IPS-20b (cell line): Measurements from ENCODE around the gene KRTAP4-12.
"Not testable (repeated sequence)": the region's sequence is repeated elsewhere in the genome, so short reads cannot be mapped to it uniquely, and the experiment has no call there.

ENCODE experiments used
- H3K27ac ChIP-seq: one replicate; pipeline ENCODE4 v1.5.1; 2013; ENCODE audit warnings: low read length
- H3K27me3 ChIP-seq: 2 replicates; pipeline ENCODE4 v1.6.1; 2013; ENCODE audit warnings: mild to moderate bottlenecking, low read length, inconsistent platforms; ENCODE audit not compliant: insufficient read depth
- H3K36me3 ChIP-seq: 2 replicates; pipeline ENCODE4 v1.6.1; 2013; ENCODE audit warnings: low read depth, mild to moderate bottlenecking, inconsistent platforms, low read length, moderate library complexity; ENCODE audit not compliant: insufficient read depth
- H3K4me1 ChIP-seq: 2 replicates; pipeline ENCODE4 v1.6.1; 2013; ENCODE audit warnings: mild to moderate bottlenecking, control low read depth, inconsistent platforms, low read length, moderate library complexity; ENCODE audit not compliant: insufficient read depth
- H3K4me3 ChIP-seq: 2 replicates; pipeline ENCODE4 v1.5.1; 2013; ENCODE audit warnings: mild to moderate bottlenecking, low read length, inconsistent platforms
- H3K9ac ChIP-seq: 2 replicates; pipeline ENCODE4 v1.6.1; 2013; ENCODE audit warnings: low read depth, mild to moderate bottlenecking, inconsistent platforms, low read length, moderate library complexity
- H3K9me3 ChIP-seq: 2 replicates; pipeline ENCODE4 v1.6.1; 2013; ENCODE audit warnings: mild to moderate bottlenecking, low read depth, low read length, inconsistent platforms; ENCODE audit not compliant: insufficient read depth

Gene KRTAP4-12

GRCh38 chr17:41104386-41105038 lies 19.5 kb downstream of the KRTAP4-12 start:
- H3K9me3 ChIP-seq, H3K27ac ChIP-seq, H3K36me3 ChIP-seq, H3K9ac ChIP-seq, H3K27me3 ChIP-seq, H3K4me3 ChIP-seq: not testable (repeated sequence)
- peaks cover 24% of the 10 kb centered on the region; the same call in 1 of the 2 replicates for H3K4me1 ChIP-seq

- Histone ChIP-seq H3K4me1 (peaks cover 24% of the 10 kb centered on the region; the same call in 1 of the 2 replicates), H3K36me3 (no peaks in the 10 kb centered on the region), H3K9me3 (no peaks in the 10 kb centered on the region), H3K27me3 (no peaks in the 10 kb centered on the region), H3K4me3 (no peak overlapping the region), H3K27ac (no peak overlapping the region), H3K9ac (no peak overlapping the region)
These were observed 20.1 kb downstream of the KRTAP4-12 start for GRCh38 chr17:41103896-41104295.

GRCh38 chr17:41101586-41102259 lies 22.3 kb downstream of the KRTAP4-12 start, which contains the start of gene KRTAP4-16:
Gene KRTAP4-16, minus strand, starts transcription at chr17:41102209. Its CDS starts 0 bp downstream, at chr17:41102209.
- Histone ChIP-seq H3K9me3 (no peaks in the 10 kb centered on the region), H3K9ac (no peak within 1 kb of the TSS), H3K4me3 (no peak within 1 kb of the TSS), H3K4me1 (peaks cover 7% of the 10 kb centered on the region; the same call in 1 of the 2 replicates), H3K36me3 (no peaks in the 10 kb centered on the region), H3K27ac (no peak within 1 kb of the TSS), H3K27me3 (no peaks in the 10 kb centered on the region)

GRCh38 chr17:41099682-41100480 lies 24.1 kb downstream of the KRTAP4-12 start:
- not testable (repeated sequence) for H3K9me3 ChIP-seq, H3K27ac ChIP-seq, H3K4me1 ChIP-seq, H3K9ac ChIP-seq, H3K4me3 ChIP-seq, H3K36me3 ChIP-seq, H3K27me3 ChIP-seq

- H3K9me3 ChIP-seq: peaks cover 3% of the 10 kb centered on the region; the same call in 1 of the 2 replicates
- H3K27me3 ChIP-seq: no peaks in the 10 kb centered on the region
- H3K4me1 ChIP-seq: no peaks in the 10 kb centered on the region; the same call in 1 of the 2 replicates
- no peak overlapping the region for H3K9ac ChIP-seq
- H3K36me3 ChIP-seq: no peaks in the 10 kb centered on the region
- H3K27ac ChIP-seq: no peak overlapping the region
- no peak overlapping the region for H3K4me3 ChIP-seq
These were observed 25.5 kb downstream of the KRTAP4-12 start for GRCh38 chr17:41098481-41098880.

- no peaks in the 10 kb centered on the region; the same call in 1 of the 2 replicates for H3K4me1 ChIP-seq
- H3K27ac ChIP-seq: no peak within 1 kb of the TSS
- H3K4me3 ChIP-seq: no peak within 1 kb of the TSS
- peaks cover 3% of the 10 kb centered on the region; the same call in 1 of the 2 replicates for H3K9me3 ChIP-seq
- H3K9ac ChIP-seq: no peak within 1 kb of the TSS
- H3K27me3 ChIP-seq: no peaks in the 10 kb centered on the region
- no peaks in the 10 kb centered on the region for H3K36me3 ChIP-seq
These were observed 25.9 kb downstream of the KRTAP4-12 start, which contains the start of gene KRTAP4-8 for GRCh38 chr17:41098042-41098441. Gene KRTAP4-8, minus strand, starts transcription at chr17:41098142. Its CDS starts 58 bp downstream, at chr17:41098084.

GRCh38 chr17:41096055-41096454 lies 27.9 kb downstream of the KRTAP4-12 start:
- Histone ChIP-seq H3K4me3 (no peak overlapping the region), H3K36me3 (no peaks in the 10 kb centered on the region), H3K4me1 (no peaks in the 10 kb centered on the region; the same call in 1 of the 2 replicates), H3K27ac (no peak overlapping the region), H3K27me3 (no peaks in the 10 kb centered on the region), H3K9me3 (peaks cover 14% of the 10 kb centered on the region; the same call in 1 of the 2 replicates), H3K9ac (no peak overlapping the region)

- H3K4me1 ChIP-seq, H3K27me3 ChIP-seq, H3K9ac ChIP-seq, H3K4me3 ChIP-seq, H3K36me3 ChIP-seq, H3K27ac ChIP-seq: not testable (repeated sequence)
- peaks cover 14% of the 10 kb centered on the region; the same call in 1 of the 2 replicates for H3K9me3 ChIP-seq
These were observed 35.1 kb downstream of the KRTAP4-12 start for GRCh38 chr17:41088760-41089352.

- H3K36me3 ChIP-seq, H3K4me3 ChIP-seq, H3K9ac ChIP-seq, H3K27me3 ChIP-seq, H3K27ac ChIP-seq, H3K9me3 ChIP-seq, H3K4me1 ChIP-seq: not testable (repeated sequence)
These were observed 39.7 kb downstream of the KRTAP4-12 start, which contains the start of gene KRTAP4-7 for GRCh38 chr17:41084100-41084856. Gene KRTAP4-7, plus strand, starts transcription at chr17:41084150. Its CDS starts 57 bp downstream, at chr17:41084207.

GRCh38 chr17:41083427-41083826 lies 40.6 kb downstream of the KRTAP4-12 start:
- H3K4me1 ChIP-seq, H3K9ac ChIP-seq, H3K9me3 ChIP-seq, H3K27me3 ChIP-seq, H3K27ac ChIP-seq, H3K4me3 ChIP-seq, H3K36me3 ChIP-seq: not testable (repeated sequence)

GRCh38 chr17:41082626-41083025 lies 41.4 kb downstream of the KRTAP4-12 start:
- H3K27ac ChIP-seq: no peak overlapping the region
- H3K4me1 ChIP-seq: no peaks in the 10 kb centered on the region; the same call in 1 of the 2 replicates
- H3K27me3 ChIP-seq: no peaks in the 10 kb centered on the region
- no peaks in the 10 kb centered on the region for H3K9me3 ChIP-seq
- H3K9ac ChIP-seq: no peak overlapping the region
- H3K4me3 ChIP-seq: no peak overlapping the region
- H3K36me3 ChIP-seq: no peaks in the 10 kb centered on the region
